OCI-LY7 (cell line): ENCODE measurements around the gene HIVEP3.

Source experiments
- EZH2phosphoT487 ChIP-seq: fragments of 200-600 bp; sonication (generic); IDR thresholded peaks from 2 replicates; pipeline ENCODE4 v1.6.1; 2018; ENCODE audit warnings: low read depth, borderline replicate concordance, mild to moderate bottlenecking, mixed run types, antibody characterized with exemption, low read length, moderate library complexity, mixed read lengths
- TF ChIP-seq, protein P1 (sequence below): fragments of 200-600 bp; sonication (generic); conservative IDR thresholded peaks from 2 replicates; pipeline ENCODE4 v1.5.1; 2014; ENCODE audit warnings: mild to moderate bottlenecking, antibody characterized with exemption, low read length, moderate library complexity, mixed read lengths

DNA sequence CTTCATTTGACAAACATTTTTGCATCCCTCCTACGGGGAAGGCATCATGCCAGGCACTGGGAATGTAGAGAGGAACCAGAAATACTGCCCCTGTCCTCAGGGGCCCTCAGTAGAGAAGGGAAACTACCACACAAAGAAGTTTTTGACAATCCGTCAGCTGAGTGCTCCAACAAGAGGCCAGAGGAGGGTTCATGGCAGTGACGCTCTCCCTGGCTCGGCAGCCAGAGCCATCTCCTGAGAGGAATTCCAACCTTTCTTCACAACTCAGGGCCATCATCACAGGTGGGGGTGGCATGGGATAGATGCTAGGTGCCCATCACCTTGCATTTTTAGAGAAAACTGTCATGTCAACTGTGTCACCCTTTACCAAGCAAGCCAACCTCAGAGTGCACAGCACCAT, 154.1 kb downstream of the HIVEP3 start:
- TF ChIP-seq, protein P1, sequence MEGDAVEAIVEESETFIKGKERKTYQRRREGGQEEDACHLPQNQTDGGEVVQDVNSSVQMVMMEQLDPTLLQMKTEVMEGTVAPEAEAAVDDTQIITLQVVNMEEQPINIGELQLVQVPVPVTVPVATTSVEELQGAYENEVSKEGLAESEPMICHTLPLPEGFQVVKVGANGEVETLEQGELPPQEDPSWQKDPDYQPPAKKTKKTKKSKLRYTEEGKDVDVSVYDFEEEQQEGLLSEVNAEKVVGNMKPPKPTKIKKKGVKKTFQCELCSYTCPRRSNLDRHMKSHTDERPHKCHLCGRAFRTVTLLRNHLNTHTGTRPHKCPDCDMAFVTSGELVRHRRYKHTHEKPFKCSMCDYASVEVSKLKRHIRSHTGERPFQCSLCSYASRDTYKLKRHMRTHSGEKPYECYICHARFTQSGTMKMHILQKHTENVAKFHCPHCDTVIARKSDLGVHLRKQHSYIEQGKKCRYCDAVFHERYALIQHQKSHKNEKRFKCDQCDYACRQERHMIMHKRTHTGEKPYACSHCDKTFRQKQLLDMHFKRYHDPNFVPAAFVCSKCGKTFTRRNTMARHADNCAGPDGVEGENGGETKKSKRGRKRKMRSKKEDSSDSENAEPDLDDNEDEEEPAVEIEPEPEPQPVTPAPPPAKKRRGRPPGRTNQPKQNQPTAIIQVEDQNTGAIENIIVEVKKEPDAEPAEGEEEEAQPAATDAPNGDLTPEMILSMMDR: no peak
- no peak for TF ChIP-seq EZH2phosphoT487
